K562 treated with DMSO at 1 percent for 48 hours (cell line): ENCODE results near the gene SCN3B. TPM values are rescaled to one million over a fixed set of nuclear protein-coding genes. Genes with fewer than 3 reads are reported as not detected.

ENCODE experiments used
- total RNA-seq: library from RNA; unstranded; fragments of 300-600 nt; gene quantifications from 2 replicates; pipeline ENCODE4 v1.2.3, GENCODE V29; 2022; ENCODE audit warnings: low replicate concordance; ENCODE audit errors: extremely low read depth

Gene SCN3B
- not detected in 2 replicates for total RNA-seq

GRCh38 chr11:123654566-123655081 lies at the start of gene SCN3B:
Gene SCN3B (minus strand): TSS chr11:123654624. CDS start chr11:123653801, 823 bp downstream.

Other genes starting within 250 kb of the SCN3B start
- not detected in 2 replicates for gene GRAMD1B, start 224.4 kb downstream of the SCN3B start, total RNA-seq
- gene ZNF202, start 87.0 kb upstream of the SCN3B start, total RNA-seq = not detected in 2 replicates
- gene OR6X1, start 99.9 kb upstream of the SCN3B start, total RNA-seq = not detected in 2 replicates
- not detected in 2 replicates for gene OR6M1, start 151.7 kb upstream of the SCN3B start, total RNA-seq
- gene TMEM225, start 231.0 kb upstream of the SCN3B start, total RNA-seq = not detected in 2 replicates
- gene OR8D4, start 247.5 kb upstream of the SCN3B start, total RNA-seq = not detected in 2 replicates